Measurements from ENCODE around the gene RPL7L1.

- TF ChIP-seq POLR2A (IDR thresholded peaks at IDR 0.05; ENCODE audit: low read length), result no peak
- no peak for TF ChIP-seq GATA1 (IDR thresholded peaks at IDR 0.05; ENCODE audit: low read depth, low read length)
Measured at GRCh38 chr6:42848700-42849099, 30.7 kb upstream of the RPL7L1 start.

Data from erythroblast (primary cell).